ENCODE measurements around the gene SGMS1.
A peak's percentile ranks its signal among the peaks of the same experiment; 100 is the strongest.

The SGMS1 gene

DNA sequence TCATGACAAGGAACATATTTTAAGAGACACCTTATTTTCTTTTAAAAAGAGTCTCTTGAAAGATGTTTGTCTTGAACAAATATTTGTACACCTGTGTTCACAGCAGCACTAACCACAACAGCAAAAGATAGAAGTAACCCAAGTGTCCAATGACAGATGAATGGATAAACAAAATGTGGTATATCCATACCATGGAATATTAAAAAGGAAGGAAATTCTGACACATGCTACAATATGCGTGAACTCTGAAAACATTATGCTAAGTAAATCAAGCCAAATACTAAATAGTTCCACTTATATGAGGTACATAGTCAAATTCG, 17.8 kb downstream of the SGMS1 start:
- H3K4me3 ChIP-seq (ENCODE audit: low read depth, low read length) = no peak overlapping the region
- no peak for DNase-seq (ENCODE audit: low read depth)
- TF ChIP-seq, protein P1, sequence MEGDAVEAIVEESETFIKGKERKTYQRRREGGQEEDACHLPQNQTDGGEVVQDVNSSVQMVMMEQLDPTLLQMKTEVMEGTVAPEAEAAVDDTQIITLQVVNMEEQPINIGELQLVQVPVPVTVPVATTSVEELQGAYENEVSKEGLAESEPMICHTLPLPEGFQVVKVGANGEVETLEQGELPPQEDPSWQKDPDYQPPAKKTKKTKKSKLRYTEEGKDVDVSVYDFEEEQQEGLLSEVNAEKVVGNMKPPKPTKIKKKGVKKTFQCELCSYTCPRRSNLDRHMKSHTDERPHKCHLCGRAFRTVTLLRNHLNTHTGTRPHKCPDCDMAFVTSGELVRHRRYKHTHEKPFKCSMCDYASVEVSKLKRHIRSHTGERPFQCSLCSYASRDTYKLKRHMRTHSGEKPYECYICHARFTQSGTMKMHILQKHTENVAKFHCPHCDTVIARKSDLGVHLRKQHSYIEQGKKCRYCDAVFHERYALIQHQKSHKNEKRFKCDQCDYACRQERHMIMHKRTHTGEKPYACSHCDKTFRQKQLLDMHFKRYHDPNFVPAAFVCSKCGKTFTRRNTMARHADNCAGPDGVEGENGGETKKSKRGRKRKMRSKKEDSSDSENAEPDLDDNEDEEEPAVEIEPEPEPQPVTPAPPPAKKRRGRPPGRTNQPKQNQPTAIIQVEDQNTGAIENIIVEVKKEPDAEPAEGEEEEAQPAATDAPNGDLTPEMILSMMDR (IDR thresholded peaks at IDR 0.05; ENCODE audit: insufficient read depth, low read depth, low read length, missing control alignments) = no peak

DNA sequence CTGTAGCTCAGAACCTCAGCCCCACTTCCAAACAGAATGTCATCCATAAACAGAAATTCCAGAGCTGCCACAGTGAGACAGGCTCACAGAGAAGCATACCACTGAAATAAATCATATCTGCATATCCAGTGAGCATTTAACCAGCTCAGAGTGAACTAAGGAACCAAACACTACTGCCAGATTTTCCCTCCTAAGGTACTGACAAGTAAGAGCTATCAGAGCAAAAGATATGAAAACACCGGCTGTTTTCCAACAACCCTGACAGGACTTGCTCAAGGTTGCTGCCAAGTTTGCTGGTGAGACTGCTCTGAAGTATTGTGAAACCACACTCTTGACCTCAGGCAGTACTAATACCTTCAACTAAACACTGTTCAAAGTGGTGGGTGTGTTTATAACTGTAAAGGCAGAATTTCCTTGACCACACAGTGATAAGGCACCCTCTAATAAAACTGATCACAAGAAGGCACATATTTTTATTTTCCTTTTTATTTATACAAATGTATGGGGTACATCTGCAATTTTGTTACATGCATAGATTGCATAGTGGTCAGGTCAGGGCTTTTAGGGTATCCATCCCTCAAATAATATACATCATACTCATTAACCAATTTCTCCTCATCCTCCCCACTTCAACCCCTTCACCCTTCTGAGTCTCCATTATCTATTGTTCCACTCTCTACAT, 18.3 kb downstream of the SGMS1 start:
- peak; percentile 73 for DNase-seq (ENCODE audit: low read depth)
- TF ChIP-seq, protein P1 (IDR thresholded peaks at IDR 0.05; ENCODE audit: insufficient read depth, low read depth, low read length, missing control alignments) = no peak
- no peak overlapping the region for H3K4me3 ChIP-seq (ENCODE audit: low read depth, low read length)

DNA sequence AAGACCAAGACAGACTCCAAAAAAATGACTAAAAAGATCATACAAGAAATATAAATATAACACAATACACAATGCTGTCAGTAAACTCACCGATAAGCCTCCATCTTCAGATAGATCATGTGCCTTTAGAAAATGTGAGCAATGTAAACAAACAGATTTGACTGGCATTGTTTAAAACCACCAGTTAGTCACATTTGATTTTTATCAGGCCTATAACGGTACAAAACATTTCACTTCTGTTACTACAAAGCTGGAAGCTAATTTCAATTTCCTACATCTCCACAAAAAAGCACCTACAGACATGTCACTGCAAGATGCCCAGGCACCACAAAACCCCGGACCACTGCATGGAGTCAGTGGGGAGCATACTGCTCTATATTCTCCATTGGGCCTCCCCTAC, 18.9 kb downstream of the SGMS1 start:
- H3K4me3 ChIP-seq (ENCODE audit: low read depth, low read length) = no peak overlapping the region
- TF ChIP-seq, protein P1 (IDR thresholded peaks at IDR 0.05; ENCODE audit: insufficient read depth, low read depth, low read length, missing control alignments) = no peak
- DNase-seq (ENCODE audit: low read depth) = no peak

DNA sequence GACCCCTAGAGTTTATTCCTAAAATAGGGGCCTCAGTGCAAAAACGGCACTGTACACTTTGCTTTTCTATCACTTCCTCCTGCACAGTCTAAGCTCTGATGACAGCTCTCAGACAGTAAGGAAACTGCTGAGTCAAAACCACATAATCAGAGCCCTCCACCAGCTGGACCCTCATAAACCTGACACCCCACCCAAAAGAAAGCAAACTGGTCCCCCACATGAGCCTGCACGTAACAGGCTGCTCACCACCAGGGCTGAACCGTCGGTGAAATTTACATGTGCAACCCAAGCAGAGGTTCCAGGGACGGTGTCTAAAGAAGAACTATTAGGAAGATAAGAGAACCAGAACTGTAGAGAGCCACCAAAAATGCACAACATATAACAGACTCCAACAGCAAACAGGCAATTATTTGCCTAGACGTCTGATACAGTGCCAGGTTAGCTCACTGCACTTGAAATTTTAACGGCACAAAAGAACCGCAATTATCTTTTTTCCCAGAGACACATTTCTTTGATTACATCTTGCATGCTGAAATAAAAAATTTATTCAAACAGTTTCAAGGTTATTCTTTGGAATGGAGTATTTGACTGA, 19.6 kb downstream of the SGMS1 start:
- TF ChIP-seq, protein P1 (IDR thresholded peaks at IDR 0.05; ENCODE audit: insufficient read depth, low read depth, low read length, missing control alignments) = no peak
- DNase-seq (ENCODE audit: low read depth) = peak; percentile 68
- H3K4me3 ChIP-seq (ENCODE audit: low read depth, low read length) = peak overlapping the region; percentile 5; the same call in 1 of the 2 replicates

DNA sequence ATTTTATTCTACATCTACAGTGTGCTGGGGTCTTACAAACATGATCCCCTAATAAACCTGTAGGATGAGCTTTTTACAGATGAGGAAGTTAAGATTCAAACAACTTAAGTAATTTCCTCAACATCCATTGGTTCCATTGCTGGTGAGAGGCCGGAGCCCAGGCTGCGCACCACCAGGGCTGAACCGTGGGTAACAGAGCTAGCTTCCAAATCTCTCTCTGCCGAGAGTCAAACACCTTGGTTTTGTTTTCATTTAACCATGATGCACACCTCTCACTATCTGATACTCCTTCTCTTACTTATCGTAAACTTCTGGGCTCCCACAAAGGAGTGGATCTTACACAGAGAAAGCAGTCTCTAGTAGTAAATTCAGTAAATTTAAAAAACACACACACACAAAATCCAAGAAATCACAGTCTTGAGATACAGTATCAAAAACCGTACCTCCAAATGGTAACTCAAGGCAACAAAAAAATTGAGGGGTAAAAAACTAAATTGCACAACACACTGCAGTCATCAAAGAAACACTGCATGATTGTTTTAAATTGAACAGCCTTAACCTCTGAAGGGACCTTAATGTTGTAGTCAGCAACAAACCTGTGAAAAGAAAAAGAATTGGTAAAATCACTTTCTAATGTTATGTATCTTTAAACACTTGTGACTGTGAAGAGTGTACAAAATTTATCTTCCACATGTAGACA, 20.5 kb downstream of the SGMS1 start:
- TF ChIP-seq, protein P1 (IDR thresholded peaks at IDR 0.05; ENCODE audit: insufficient read depth, low read depth, low read length, missing control alignments) = no peak
- no peak overlapping the region for H3K4me3 ChIP-seq (ENCODE audit: low read depth, low read length)
- no peak for DNase-seq (ENCODE audit: low read depth)

DNA sequence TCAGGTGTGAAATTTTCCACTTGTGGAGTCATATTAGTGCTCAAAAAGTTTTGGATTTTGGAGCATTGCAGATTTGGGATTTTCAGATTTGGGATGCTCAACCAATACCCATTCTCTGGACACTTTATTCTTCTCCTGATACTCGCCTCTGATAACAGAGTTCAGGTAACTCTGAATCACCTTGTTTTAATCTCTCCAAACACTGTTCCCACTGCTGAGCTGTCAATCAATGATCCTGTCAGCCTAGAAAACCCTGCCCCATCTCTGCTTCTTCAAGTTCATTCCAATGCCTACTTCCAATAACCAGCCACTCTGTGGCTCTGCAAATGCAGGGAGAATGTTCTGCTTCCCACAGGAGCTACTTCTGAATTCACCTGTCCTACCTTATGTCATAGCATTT, 21.8 kb downstream of the SGMS1 start:
- TF ChIP-seq, protein P1 (IDR thresholded peaks at IDR 0.05; ENCODE audit: insufficient read depth, low read depth, low read length, missing control alignments) = no peak
- H3K4me3 ChIP-seq (ENCODE audit: low read depth, low read length) = no peak overlapping the region
- no peak for DNase-seq (ENCODE audit: low read depth)
